Loucy (cell line): ENCODE data around the gene TPD52L1.

Source experiments
- H2AFZ ChIP-seq: fragments of 200-600 bp; sonication (generic); 2 replicates; pipeline ENCODE4 v1.6.0; 2016; ENCODE audit warnings: antibody characterized with exemption, mild to moderate bottlenecking, low read length, moderate library complexity
- H3F3A ChIP-seq: fragments of 200-600 bp; 2 replicates; pipeline ENCODE4 v1.6.0; 2016; ENCODE audit warnings: antibody characterized with exemption, low read depth, mild to moderate bottlenecking
- H3K27me3 ChIP-seq: fragments of 200-600 bp; sonication (generic); 2 replicates; pipeline ENCODE4 v1.6.1; 2014; ENCODE audit warnings: low read length, mild to moderate bottlenecking; ENCODE audit not compliant: insufficient read depth, poor library complexity, severe bottlenecking
- H3K36me3 ChIP-seq: fragments of 200-600 bp; sonication (generic); 2 replicates; pipeline ENCODE4 v1.6.1; 2016; ENCODE audit warnings: low read length; ENCODE audit not compliant: insufficient read depth
- H3K4me1 ChIP-seq: fragments of 200-600 bp; sonication (generic); 2 replicates; pipeline ENCODE4 v1.5.1; 2014; ENCODE audit warnings: low read length, mild to moderate bottlenecking; ENCODE audit not compliant: insufficient read depth, poor library complexity, severe bottlenecking
- H3K4me2 ChIP-seq: fragments of 200-600 bp; sonication (generic); 2 replicates; pipeline ENCODE4 v1.6.0; 2014; ENCODE audit warnings: antibody characterized with exemption, low read length, low read depth, mild to moderate bottlenecking; ENCODE audit not compliant: poor library complexity, severe bottlenecking
- H3K4me3 ChIP-seq: fragments of 200-600 bp; sonication (generic); 2 replicates; pipeline ENCODE4 v1.5.1; 2014; ENCODE audit warnings: low read length, mild to moderate bottlenecking, mixed read lengths; ENCODE audit not compliant: poor library complexity, severe bottlenecking
- H3K79me2 ChIP-seq: fragments of 200-600 bp; sonication (generic); 2 replicates; pipeline ENCODE4 v1.6.1; 2014; ENCODE audit warnings: low read length; ENCODE audit not compliant: insufficient read depth
- H3K9ac ChIP-seq: fragments of 200-600 bp; sonication (generic); 2 replicates; pipeline ENCODE4 v1.6.0; 2014; ENCODE audit warnings: mild to moderate bottlenecking, low read depth, low read length, moderate library complexity; ENCODE audit not compliant: poor library complexity, severe bottlenecking
- H3K9me2 ChIP-seq: fragments of 200-600 bp; sonication (generic); replicated peaks from 2 replicates; pipeline ENCODE4 v1.6.1; 2016; ENCODE audit warnings: low read depth, low read length, mixed read lengths
- H3K9me3 ChIP-seq: fragments of 200-600 bp; sonication (generic); 2 replicates; pipeline ENCODE4 v1.6.1; 2014; ENCODE audit warnings: mild to moderate bottlenecking, antibody characterized with exemption, low read length, low read depth; ENCODE audit not compliant: insufficient read depth
- H4K20me1 ChIP-seq: fragments of 200-600 bp; sonication (generic); 2 replicates; pipeline ENCODE4 v1.6.0; 2014; ENCODE audit warnings: antibody characterized with exemption, low read length, mild to moderate bottlenecking; ENCODE audit not compliant: insufficient read depth, poor library complexity, severe bottlenecking
- EZH2phosphoT487 ChIP-seq: fragments of 200-600 bp; IDR thresholded peaks from 2 replicates; pipeline ENCODE4 v1.6.1; 2018; ENCODE audit warnings: antibody characterized with exemption, mild to moderate bottlenecking, moderate library complexity, borderline replicate concordance
- TF ChIP-seq, protein P1 (sequence below): fragments of 200-600 bp; sonication (generic); conservative IDR thresholded peaks from 2 replicates; pipeline ENCODE4 v1.5.1; 2014; ENCODE audit warnings: mild to moderate bottlenecking, antibody characterized with exemption, low read length

Gene TPD52L1

DNA sequence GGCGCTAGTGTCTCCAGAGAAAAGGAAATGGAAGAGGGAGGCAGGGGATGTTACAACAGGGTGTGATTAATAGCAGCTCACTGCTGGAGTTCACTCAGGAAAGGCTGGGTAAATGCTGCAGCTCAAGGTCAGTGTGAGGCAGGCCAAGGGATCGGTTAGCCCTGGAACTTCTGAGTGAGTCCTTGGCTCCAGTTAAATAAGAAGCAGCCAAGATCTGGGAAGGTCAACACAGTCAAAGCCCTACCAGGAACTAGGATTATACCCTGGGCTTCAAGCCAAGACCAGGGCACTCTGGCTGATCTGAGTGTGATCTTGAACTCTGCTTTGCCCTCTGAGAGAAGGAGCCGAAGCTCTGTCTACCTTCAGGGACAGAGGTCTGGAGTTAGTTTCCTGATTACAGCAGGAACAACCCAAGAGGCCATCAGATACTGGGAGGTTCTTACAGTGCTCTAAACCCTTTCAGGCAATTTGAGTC lies 44.3 kb downstream of the TPD52L1 start:
- no peaks in the 10 kb centered on the region for H3K9me2 ChIP-seq
- no peaks in the 10 kb centered on the region for H3K79me2 ChIP-seq
- no peaks in the 10 kb centered on the region for H3K27me3 ChIP-seq
- no peaks in the 10 kb centered on the region for H3K36me3 ChIP-seq
- no peaks in the 10 kb centered on the region for H3F3A ChIP-seq
- TF ChIP-seq, protein P1, sequence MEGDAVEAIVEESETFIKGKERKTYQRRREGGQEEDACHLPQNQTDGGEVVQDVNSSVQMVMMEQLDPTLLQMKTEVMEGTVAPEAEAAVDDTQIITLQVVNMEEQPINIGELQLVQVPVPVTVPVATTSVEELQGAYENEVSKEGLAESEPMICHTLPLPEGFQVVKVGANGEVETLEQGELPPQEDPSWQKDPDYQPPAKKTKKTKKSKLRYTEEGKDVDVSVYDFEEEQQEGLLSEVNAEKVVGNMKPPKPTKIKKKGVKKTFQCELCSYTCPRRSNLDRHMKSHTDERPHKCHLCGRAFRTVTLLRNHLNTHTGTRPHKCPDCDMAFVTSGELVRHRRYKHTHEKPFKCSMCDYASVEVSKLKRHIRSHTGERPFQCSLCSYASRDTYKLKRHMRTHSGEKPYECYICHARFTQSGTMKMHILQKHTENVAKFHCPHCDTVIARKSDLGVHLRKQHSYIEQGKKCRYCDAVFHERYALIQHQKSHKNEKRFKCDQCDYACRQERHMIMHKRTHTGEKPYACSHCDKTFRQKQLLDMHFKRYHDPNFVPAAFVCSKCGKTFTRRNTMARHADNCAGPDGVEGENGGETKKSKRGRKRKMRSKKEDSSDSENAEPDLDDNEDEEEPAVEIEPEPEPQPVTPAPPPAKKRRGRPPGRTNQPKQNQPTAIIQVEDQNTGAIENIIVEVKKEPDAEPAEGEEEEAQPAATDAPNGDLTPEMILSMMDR, result no peak
- TF ChIP-seq EZH2phosphoT487, result no peak
- no peak overlapping the region for H3K4me3 ChIP-seq
- no peak overlapping the region for H2AFZ ChIP-seq
- no peaks in the 10 kb centered on the region for H3K9me3 ChIP-seq
- no peak overlapping the region for H3K4me2 ChIP-seq
- no peaks in the 10 kb centered on the region for H3K4me1 ChIP-seq
- no peak overlapping the region for H3K9ac ChIP-seq
- no peaks in the 10 kb centered on the region for H4K20me1 ChIP-seq

DNA sequence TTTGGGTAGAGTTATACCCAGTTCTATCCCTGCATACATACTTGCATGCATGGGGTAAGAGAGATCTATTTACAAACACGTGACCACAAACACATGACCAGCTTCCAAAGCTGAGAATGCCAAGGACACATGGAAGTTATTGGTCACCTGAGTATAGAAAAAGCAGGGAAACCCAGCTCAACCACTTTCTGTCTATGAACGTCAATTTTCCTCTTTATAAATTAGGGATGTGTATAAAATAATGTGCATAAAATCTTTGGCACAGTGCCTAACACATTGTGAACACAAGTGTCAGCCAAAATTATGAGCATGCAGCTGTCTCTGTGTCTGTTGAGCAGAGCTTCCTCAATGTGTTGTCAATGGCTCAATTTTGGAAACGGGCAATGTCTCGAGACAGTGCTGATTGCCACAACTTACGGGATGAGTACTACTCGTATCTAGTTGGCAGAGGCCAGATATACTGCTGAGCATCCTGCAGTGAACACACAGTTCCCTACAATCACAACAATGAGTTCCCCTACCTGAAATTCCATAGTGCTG lies 44.9 kb downstream of the TPD52L1 start:
- Histone ChIP-seq H4K20me1 (no peaks in the 10 kb centered on the region), H3K9ac (no peak overlapping the region), H2AFZ (no peak overlapping the region), H3K9me2 (no peaks in the 10 kb centered on the region), H3F3A (no peaks in the 10 kb centered on the region), H3K79me2 (no peaks in the 10 kb centered on the region), H3K4me1 (no peaks in the 10 kb centered on the region), H3K36me3 (no peaks in the 10 kb centered on the region), H3K4me3 (no peak overlapping the region), H3K9me3 (no peaks in the 10 kb centered on the region), H3K27me3 (no peaks in the 10 kb centered on the region), H3K4me2 (no peak overlapping the region)
- TF ChIP-seq EZH2phosphoT487, result no peak
- TF ChIP-seq, protein P1, result no peak

DNA sequence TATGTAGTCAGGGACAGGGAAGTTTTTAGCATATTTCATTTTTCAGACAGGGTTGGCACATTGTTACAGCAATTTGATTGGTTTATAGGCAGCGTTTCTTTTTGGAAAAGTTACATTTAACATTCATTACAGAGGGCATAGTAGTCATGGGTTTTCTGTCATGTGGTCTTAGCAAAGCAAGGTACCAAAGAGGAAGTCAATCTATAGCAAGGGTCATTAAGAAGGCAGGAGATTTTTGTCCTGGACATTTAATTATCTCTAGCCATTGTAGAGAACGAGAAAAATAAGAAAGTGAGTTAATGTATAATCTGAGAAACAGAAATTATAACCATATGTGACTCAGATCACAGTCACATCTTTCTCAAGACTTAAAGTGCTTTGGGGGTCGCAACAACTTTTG lies 47.4 kb downstream of the TPD52L1 start:
- H3K9me2 ChIP-seq, result no peaks in the 10 kb centered on the region
- H3F3A ChIP-seq, result no peaks in the 10 kb centered on the region
- TF ChIP-seq, protein P1, result no peak
- no peak for TF ChIP-seq EZH2phosphoT487
- H3K9me3 ChIP-seq, result no peaks in the 10 kb centered on the region
- no peaks in the 10 kb centered on the region for H3K79me2 ChIP-seq
- H3K9ac ChIP-seq, result no peak overlapping the region
- H3K36me3 ChIP-seq, result no peaks in the 10 kb centered on the region
- H2AFZ ChIP-seq, result no peak overlapping the region
- no peaks in the 10 kb centered on the region for H3K27me3 ChIP-seq
- H3K4me3 ChIP-seq, result no peak overlapping the region
- H3K4me1 ChIP-seq, result no peaks in the 10 kb centered on the region
- H4K20me1 ChIP-seq, result no peaks in the 10 kb centered on the region
- H3K4me2 ChIP-seq, result no peak overlapping the region
